Left lung (tissue), 10 donors: Measurements from ENCODE around the gene OR4D10. TPM values are rescaled to one million over a fixed set of nuclear protein-coding genes. Genes with fewer than 3 reads are reported as not detected.

Experiments used
- ATAC-seq: fragments of 200-7000 bp; cut with Tn5 transposase; one replicate; pipeline ENCODE4 v1.9.1; 2020; ENCODE audit warnings: moderate library complexity
- DNase-seq, 4 donors: peaks; one replicate each; pipeline ENCODE4 v3.0.0-alpha.2; 2013 to 2020
- H3K27ac ChIP-seq, 2 donors: fragments of 200-600 bp; sonication (generic) in 1 of 2; one replicate each; pipeline versions ENCODE4 v1.5.0 to v1.8.0; 2020 to 2021
- H3K27me3 ChIP-seq, 2 donors: fragments of 200-600 bp; sonication (generic) in 1 of 2; one replicate each; pipeline versions ENCODE4 v1.5.0 to v1.8.0; 2020 to 2021
- H3K36me3 ChIP-seq, 2 donors: fragments of 200-600 bp; sonication (generic) in 1 of 2; one replicate each; pipeline versions ENCODE4 v1.5.0 to v1.8.0; 2020 to 2021
- H3K4me1 ChIP-seq, 2 donors: fragments of 200-600 bp; one replicate each; pipeline ENCODE4 v1.8.0; 2021
- H3K4me3 ChIP-seq, 2 donors: fragments of 200-600 bp; sonication (generic) in 1 of 2; one replicate each; pipeline versions ENCODE4 v1.5.0 to v1.8.0; 2020 to 2021; ENCODE audit warnings: mild to moderate bottlenecking in 1 of 2
- H3K9me3 ChIP-seq, 2 donors: fragments of 200-600 bp; sonication (generic) in 1 of 2; one replicate each; pipeline versions ENCODE4 v1.5.0 to v1.8.0; 2020 to 2021
- CTCF ChIP-seq, 2 donors: fragments of 200-600 bp; sonication (generic) in 1 of 2; IDR thresholded peaks; one replicate each; pipeline versions ENCODE4 v1.5.0 to v1.8.0; 2021; ENCODE audit warnings: antibody characterized with exemption in 2 of 2
- intact Hi-C, 2 donors: fragments of 100-400 bp; cut with DNase I; formaldehyde crosslinking; loops; one replicate each; pipeline versions ENCODE4 v1.11.2 to v1.14.2; 2022
- polyA plus RNA-seq, 6 donors: library from polyadenylated mRNA; unstranded; fragments of 120-200 nt; gene quantifications; one replicate each; pipeline ENCODE4 v1.2.1, GENCODE V29; 2013; ENCODE audit not compliant: insufficient read length in 6 of 6
- total RNA-seq, 2 donors: library from RNA; stranded (reverse); fragmentation: NEBNext Ultra II Directional; extraction: Animal tissue kit (Norgen Biotek cat#: 25700); gene quantifications; one replicate each; pipeline ENCODE4 v1.2.1, GENCODE V29; 2021
- donor health status: DM: no; HTN: yes; CAD: no.
- donor health status: DM: no; HTN: no; CAD: no.

Gene OR4D10
- total and polyA plus RNA-seq, 8 donors = not detected

- TF ChIP-seq CTCF (IDR thresholded peaks at IDR 0.05) = no peak
- no peak for ATAC-seq
- DNase-seq = no peak
- H3K36me3 ChIP-seq = no peaks in the 10 kb centered on the region
- H3K9me3 ChIP-seq = no peaks in the 10 kb centered on the region
- H3K27me3 ChIP-seq = no peaks in the 10 kb centered on the region
- no peak overlapping the region for H3K4me3 ChIP-seq
- intact Hi-C loops = no loop called here
- H3K4me1 ChIP-seq = no peaks in the 10 kb centered on the region
- H3K27ac ChIP-seq = no peak overlapping the region
Measured at GRCh38 chr11:59523541-59523940, 50.4 kb downstream of the OR4D10 start.

GRCh38 chr11:59528711-59529110 is 55.6 kb downstream of the OR4D10 start:
- intact Hi-C loops = no loop called here
- TF ChIP-seq CTCF (IDR thresholded peaks at IDR 0.05) = no peak

More at GRCh38 chr11:59528711-59529110, 55.6 kb downstream of the OR4D10 start:
- H3K36me3 ChIP-seq = no peaks in the 10 kb centered on the region
- ATAC-seq = no peak
- H3K27ac ChIP-seq = no peak overlapping the region
- H3K4me1 ChIP-seq = no peaks in the 10 kb centered on the region
- no peak overlapping the region for H3K4me3 ChIP-seq
- H3K9me3 ChIP-seq = no peaks in the 10 kb centered on the region
- H3K27me3 ChIP-seq = no peaks in the 10 kb centered on the region
- DNase-seq = no peak

Other genes with a start within 250 kb of the OR4D10 start
- gene OR5AN1, start 114.4 kb upstream of the OR4D10 start, total RNA-seq = not detected
- not detected for gene OR5AN1, start 114.4 kb upstream of the OR4D10 start, polyA plus RNA-seq
- not detected for gene OR5A2, start 46.9 kb upstream of the OR4D10 start, total RNA-seq
- gene OR5A2, start 46.9 kb upstream of the OR4D10 start, polyA plus RNA-seq = under 1 TPM in 5 of 6 donors, not detected in 1; 0.01 to 0.06 (median 0.03) TPM
- not detected for gene OR5A1, start 36.8 kb upstream of the OR4D10 start, total RNA-seq
- under 1 TPM in 4 of 6 donors, not detected in 2; 0.01 to 0.04 (median 0.03) TPM for gene OR5A1, start 36.8 kb upstream of the OR4D10 start, polyA plus RNA-seq
- not detected for gene OR4D6, start 16.4 kb upstream of the OR4D10 start, total RNA-seq
- gene OR4D6, start 16.4 kb upstream of the OR4D10 start, polyA plus RNA-seq = not detected
- gene OR4D11, start 30.3 kb downstream of the OR4D10 start, total RNA-seq = not detected
- gene OR4D11, start 30.3 kb downstream of the OR4D10 start, polyA plus RNA-seq = not detected
- gene OR4D9, start 38.2 kb downstream of the OR4D10 start, total RNA-seq = not detected
- gene OR4D9, start 38.2 kb downstream of the OR4D10 start, polyA plus RNA-seq = under 1 TPM; 0.03 to 0.06 (median 0.05) TPM
- 10 to 100 TPM; 39.4 to 40.8 TPM for gene OSBP, start 142.5 kb downstream of the OR4D10 start, total RNA-seq
- gene OSBP, start 142.5 kb downstream of the OR4D10 start, polyA plus RNA-seq = 10 to 100 TPM; 40.0 to 45.7 (median 43.9) TPM
- gene PATL1, start 195.7 kb downstream of the OR4D10 start, total RNA-seq = 10 to 100 TPM; 27.8 to 42.6 TPM
- gene PATL1, start 195.7 kb downstream of the OR4D10 start, polyA plus RNA-seq = 10 to 100 TPM; 36.8 to 45.0 (median 41.0) TPM
- not detected for gene OR10V1, start 240.5 kb downstream of the OR4D10 start, total RNA-seq
- not detected for gene OR10V1, start 240.5 kb downstream of the OR4D10 start, polyA plus RNA-seq